GM23338 (cell line): ENCODE results near the gene VAPB. TPM values are rescaled to one million over a fixed set of nuclear protein-coding genes. Genes with fewer than 3 reads are reported as not detected.

Source experiments
- ATAC-seq: fragments of 200-7000 bp; cut with Tn5 transposase; 3 replicates; pipeline ENCODE4 v1.9.1; 2020
- DNase-seq: peaks from one replicate; pipeline ENCODE4 v3.0.0-alpha.2; 2015; ENCODE audit warnings: low spot score
- H2AFZ ChIP-seq: fragments of 200-600 bp; sonication (generic); 2 replicates; pipeline ENCODE4 v1.8.0; 2016; ENCODE audit warnings: antibody characterized with exemption, mild to moderate bottlenecking, moderate library complexity
- H3F3A ChIP-seq: fragments of 200-600 bp; sonication (generic); replicated peaks from 2 replicates; pipeline ENCODE4 v1.8.0; 2017; ENCODE audit warnings: antibody characterized with exemption, mixed run types, low read depth
- H3K27ac ChIP-seq: fragments of 200-600 bp; sonication (generic); 2 replicates; pipeline ENCODE4 v1.6.1; 2016; ENCODE audit warnings: low read depth
- H3K27me3 ChIP-seq: fragments of 200-600 bp; sonication (generic); 2 replicates; pipeline ENCODE4 v1.8.0; 2016; ENCODE audit warnings: mild to moderate bottlenecking, mixed run types, moderate library complexity; ENCODE audit not compliant: insufficient read depth
- H3K36me3 ChIP-seq: fragments of 200-600 bp; sonication (generic); 2 replicates; pipeline ENCODE4 v1.8.0; 2016; ENCODE audit warnings: mild to moderate bottlenecking; ENCODE audit not compliant: insufficient read depth
- H3K4me1 ChIP-seq: fragments of 200-600 bp; sonication (generic); 2 replicates; pipeline ENCODE4 v1.8.0; 2016; ENCODE audit warnings: mild to moderate bottlenecking, moderate library complexity; ENCODE audit not compliant: insufficient read depth
- H3K4me2 ChIP-seq: fragments of 200-600 bp; sonication (generic); 2 replicates; pipeline ENCODE4 v1.7.1; 2017; ENCODE audit warnings: mixed run types
- H3K4me3 ChIP-seq: fragments of 200-600 bp; sonication (generic); 2 replicates; pipeline ENCODE4 v1.6.1; 2016; ENCODE audit warnings: mixed run types
- H3K79me2 ChIP-seq: fragments of 200-600 bp; sonication (generic); replicated peaks from 2 replicates; pipeline ENCODE4 v1.8.0; 2017; ENCODE audit warnings: mild to moderate bottlenecking; ENCODE audit not compliant: insufficient read depth
- H3K9me2 ChIP-seq: fragments of 200-600 bp; sonication (generic); 2 replicates; pipeline ENCODE4 v1.8.0; 2017; ENCODE audit not compliant: insufficient read depth
- H4K20me1 ChIP-seq: fragments of 200-600 bp; sonication (generic); replicated peaks from 2 replicates; pipeline ENCODE4 v1.8.0; 2017; ENCODE audit warnings: mild to moderate bottlenecking; ENCODE audit not compliant: insufficient read depth
- H3K27ac Mint-ChIP-seq: 2 replicates; pipeline ENCODE4 v1.8.0; 2020; ENCODE audit warnings: inconsistent platforms, mild to moderate bottlenecking, moderate library complexity, mixed read lengths
- H3K27me3 Mint-ChIP-seq: 3 replicates; pipeline ENCODE4 v1.8.0; 2022; ENCODE audit warnings: low read depth, mild to moderate bottlenecking, moderate library complexity, mixed read lengths, inconsistent platforms; ENCODE audit not compliant: insufficient read depth, poor library complexity
- H3K36me3 Mint-ChIP-seq: 3 replicates; pipeline ENCODE4 v1.8.0; 2021; ENCODE audit warnings: low read depth, mild to moderate bottlenecking, inconsistent platforms, moderate library complexity, mixed read lengths
- H3K4me1 Mint-ChIP-seq: 3 replicates; pipeline ENCODE4 v1.8.0; 2020; ENCODE audit warnings: mild to moderate bottlenecking, inconsistent platforms, mixed read lengths
- H3K4me3 Mint-ChIP-seq: 3 replicates; pipeline ENCODE4 v1.8.0; 2021; ENCODE audit warnings: moderate library complexity, mild to moderate bottlenecking, inconsistent platforms, mixed read lengths
- H3K9me3 Mint-ChIP-seq: 3 replicates; pipeline ENCODE4 v1.8.0; 2020; ENCODE audit warnings: moderate library complexity, mild to moderate bottlenecking, inconsistent platforms, mixed read lengths
- CREB1 ChIP-seq: fragments of 250-450 bp; sonication (Bioruptor Pico); IDR thresholded peaks from 2 replicates; pipeline ENCODE4 v1.5.0; 2020; ENCODE audit warnings: low read depth, mild to moderate bottlenecking, moderate library complexity
- EZH2 ChIP-seq: fragments of 200-600 bp; sonication (generic); IDR thresholded peaks from one replicate; pipeline ENCODE4 v1.8.0; 2017; ENCODE audit warnings: antibody characterized with exemption, mild to moderate bottlenecking, low read depth; ENCODE audit not compliant: unreplicated experiment
- EZH2phosphoT487 ChIP-seq: fragments of 200-600 bp; sonication (generic); IDR thresholded peaks from one replicate; pipeline ENCODE4 v1.8.1; 2018; ENCODE audit warnings: antibody characterized with exemption; ENCODE audit not compliant: unreplicated experiment
- JUNB ChIP-seq: IDR thresholded peaks from one replicate; pipeline ENCODE4 v1.6.1; 2016; ENCODE audit warnings: antibody characterized with exemption; ENCODE audit not compliant: unreplicated experiment
- NANOG ChIP-seq: IDR thresholded peaks from 2 replicates; pipeline ENCODE4 v1.6.1; 2016; ENCODE audit warnings: antibody characterized with exemption, borderline replicate concordance
- POLR2AphosphoS5 ChIP-seq: IDR thresholded peaks from 2 replicates; pipeline ENCODE4 v1.6.1; 2016; ENCODE audit warnings: antibody characterized with exemption, low read depth
- STAT1 ChIP-seq: IDR thresholded peaks from one replicate; pipeline ENCODE4 v1.6.1; 2016; ENCODE audit warnings: antibody characterized with exemption; ENCODE audit not compliant: unreplicated experiment
- ZNF114 ChIP-seq: fragments of 250-450 bp; sonication (Bioruptor Pico); IDR thresholded peaks from 2 replicates; pipeline ENCODE4 v1.5.0; 2020; ENCODE audit warnings: mild to moderate bottlenecking, moderate library complexity
- ZNF331 ChIP-seq: fragments of 250-450 bp; sonication (Bioruptor Pico); IDR thresholded peaks from 2 replicates; pipeline ENCODE4 v1.5.0; 2020; ENCODE audit warnings: low read depth, mild to moderate bottlenecking, moderate library complexity
- polyA plus RNA-seq: library from polyadenylated mRNA; unstranded; fragments of >200 nt; fragmentation: Nextera tagmentation; extraction: Ambion mirVana; gene quantifications from 2 replicates; pipeline ENCODE4 v1.2.1, GENCODE V29; 2016
- total RNA-seq: library from RNA; depleted of rRNA; stranded (reverse); fragments of >200 nt; shearing (Covaris generic); gene quantifications from 2 replicates; pipeline ENCODE4 v1.2.3, GENCODE V29; 2014
- TF ChIP-seq, protein P1 (sequence below), 2 experiments: fragments of 200-600 bp in 1 of 2; sonication (generic) in 1 of 2; conservative IDR thresholded peaks; 2 replicates each; pipeline versions ENCODE4 v1.5.1 to v1.6.1; 2016 to 2017; ENCODE audit warnings: antibody characterized with exemption in 2 of 2, low read depth in 2 of 2, mild to moderate bottlenecking in 2 of 2, moderate library complexity in 1 of 2
- TF ChIP-seq, protein P2 (sequence below): IDR thresholded peaks from 2 replicates; pipeline ENCODE4 v1.6.1; 2016; ENCODE audit warnings: antibody characterized with exemption
- TF ChIP-seq, protein P3 (sequence below): IDR thresholded peaks from one replicate; pipeline ENCODE4 v1.6.1; 2018; ENCODE audit warnings: antibody characterized with exemption; ENCODE audit not compliant: unreplicated experiment

The VAPB gene
- total and polyA plus RNA-seq, 2 experiments from 2014 or later, result 18.8 to 22.9 TPM

DNA sequence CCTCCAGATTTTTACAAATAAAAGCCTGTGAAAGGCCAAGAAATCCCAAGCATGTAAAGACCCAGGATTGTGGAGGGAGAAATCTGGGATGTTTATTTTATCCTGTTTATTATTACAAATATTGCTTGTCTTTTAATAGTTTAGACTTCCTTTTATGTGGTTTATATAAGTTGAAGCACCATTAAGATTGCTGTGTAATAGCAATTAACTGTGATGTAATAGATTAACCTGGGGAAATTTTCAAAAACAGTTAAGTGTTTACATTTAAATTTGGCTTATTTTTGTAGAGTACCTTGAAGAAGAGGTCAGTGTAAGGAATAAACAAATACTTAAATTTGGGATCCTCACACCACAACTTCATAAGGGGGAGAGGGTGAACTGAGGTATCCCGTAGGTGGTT is 27.0 kb downstream of the VAPB start (continued):
- TF ChIP-seq, protein P1, sequence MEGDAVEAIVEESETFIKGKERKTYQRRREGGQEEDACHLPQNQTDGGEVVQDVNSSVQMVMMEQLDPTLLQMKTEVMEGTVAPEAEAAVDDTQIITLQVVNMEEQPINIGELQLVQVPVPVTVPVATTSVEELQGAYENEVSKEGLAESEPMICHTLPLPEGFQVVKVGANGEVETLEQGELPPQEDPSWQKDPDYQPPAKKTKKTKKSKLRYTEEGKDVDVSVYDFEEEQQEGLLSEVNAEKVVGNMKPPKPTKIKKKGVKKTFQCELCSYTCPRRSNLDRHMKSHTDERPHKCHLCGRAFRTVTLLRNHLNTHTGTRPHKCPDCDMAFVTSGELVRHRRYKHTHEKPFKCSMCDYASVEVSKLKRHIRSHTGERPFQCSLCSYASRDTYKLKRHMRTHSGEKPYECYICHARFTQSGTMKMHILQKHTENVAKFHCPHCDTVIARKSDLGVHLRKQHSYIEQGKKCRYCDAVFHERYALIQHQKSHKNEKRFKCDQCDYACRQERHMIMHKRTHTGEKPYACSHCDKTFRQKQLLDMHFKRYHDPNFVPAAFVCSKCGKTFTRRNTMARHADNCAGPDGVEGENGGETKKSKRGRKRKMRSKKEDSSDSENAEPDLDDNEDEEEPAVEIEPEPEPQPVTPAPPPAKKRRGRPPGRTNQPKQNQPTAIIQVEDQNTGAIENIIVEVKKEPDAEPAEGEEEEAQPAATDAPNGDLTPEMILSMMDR (conservative IDR thresholded peaks at IDR 0.05; ENCODE audit: low read depth in 2 of 2), result no peak
- TF ChIP-seq STAT1 (no peak), POLR2AphosphoS5 (no peak), EZH2 (no peak), EZH2phosphoT487 (no peak), CREB1 (CRISPR knock-in tag) (no peak), JUNB (no peak), NANOG (no peak), ZNF114 (no peak), ZNF331 (CRISPR knock-in tag) (no peak)
- TF ChIP-seq, protein P2, sequence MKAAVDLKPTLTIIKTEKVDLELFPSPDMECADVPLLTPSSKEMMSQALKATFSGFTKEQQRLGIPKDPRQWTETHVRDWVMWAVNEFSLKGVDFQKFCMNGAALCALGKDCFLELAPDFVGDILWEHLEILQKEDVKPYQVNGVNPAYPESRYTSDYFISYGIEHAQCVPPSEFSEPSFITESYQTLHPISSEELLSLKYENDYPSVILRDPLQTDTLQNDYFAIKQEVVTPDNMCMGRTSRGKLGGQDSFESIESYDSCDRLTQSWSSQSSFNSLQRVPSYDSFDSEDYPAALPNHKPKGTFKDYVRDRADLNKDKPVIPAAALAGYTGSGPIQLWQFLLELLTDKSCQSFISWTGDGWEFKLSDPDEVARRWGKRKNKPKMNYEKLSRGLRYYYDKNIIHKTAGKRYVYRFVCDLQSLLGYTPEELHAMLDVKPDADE, result no peak
- TF ChIP-seq, protein P3, sequence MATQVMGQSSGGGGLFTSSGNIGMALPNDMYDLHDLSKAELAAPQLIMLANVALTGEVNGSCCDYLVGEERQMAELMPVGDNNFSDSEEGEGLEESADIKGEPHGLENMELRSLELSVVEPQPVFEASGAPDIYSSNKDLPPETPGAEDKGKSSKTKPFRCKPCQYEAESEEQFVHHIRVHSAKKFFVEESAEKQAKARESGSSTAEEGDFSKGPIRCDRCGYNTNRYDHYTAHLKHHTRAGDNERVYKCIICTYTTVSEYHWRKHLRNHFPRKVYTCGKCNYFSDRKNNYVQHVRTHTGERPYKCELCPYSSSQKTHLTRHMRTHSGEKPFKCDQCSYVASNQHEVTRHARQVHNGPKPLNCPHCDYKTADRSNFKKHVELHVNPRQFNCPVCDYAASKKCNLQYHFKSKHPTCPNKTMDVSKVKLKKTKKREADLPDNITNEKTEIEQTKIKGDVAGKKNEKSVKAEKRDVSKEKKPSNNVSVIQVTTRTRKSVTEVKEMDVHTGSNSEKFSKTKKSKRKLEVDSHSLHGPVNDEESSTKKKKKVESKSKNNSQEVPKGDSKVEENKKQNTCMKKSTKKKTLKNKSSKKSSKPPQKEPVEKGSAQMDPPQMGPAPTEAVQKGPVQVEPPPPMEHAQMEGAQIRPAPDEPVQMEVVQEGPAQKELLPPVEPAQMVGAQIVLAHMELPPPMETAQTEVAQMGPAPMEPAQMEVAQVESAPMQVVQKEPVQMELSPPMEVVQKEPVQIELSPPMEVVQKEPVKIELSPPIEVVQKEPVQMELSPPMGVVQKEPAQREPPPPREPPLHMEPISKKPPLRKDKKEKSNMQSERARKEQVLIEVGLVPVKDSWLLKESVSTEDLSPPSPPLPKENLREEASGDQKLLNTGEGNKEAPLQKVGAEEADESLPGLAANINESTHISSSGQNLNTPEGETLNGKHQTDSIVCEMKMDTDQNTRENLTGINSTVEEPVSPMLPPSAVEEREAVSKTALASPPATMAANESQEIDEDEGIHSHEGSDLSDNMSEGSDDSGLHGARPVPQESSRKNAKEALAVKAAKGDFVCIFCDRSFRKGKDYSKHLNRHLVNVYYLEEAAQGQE, result no peak

DNA sequence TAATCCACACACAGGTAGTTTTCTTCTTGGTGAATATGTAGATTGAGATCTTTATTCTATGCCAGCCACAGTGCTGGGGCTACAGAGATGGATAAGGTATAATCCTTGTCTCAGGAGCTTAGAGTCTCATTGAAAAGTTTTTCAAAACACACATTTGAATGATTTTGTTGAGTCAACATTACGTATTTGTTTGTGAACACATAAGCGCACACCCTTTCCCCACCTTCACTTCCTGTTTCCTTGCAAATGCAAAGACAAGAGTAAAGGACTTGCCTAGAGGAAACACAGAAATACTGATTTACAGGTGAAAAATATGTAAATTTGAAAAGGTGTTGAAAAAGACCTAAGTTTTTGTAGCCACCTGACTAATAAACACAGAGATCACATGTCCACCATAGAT is 27.8 kb downstream of the VAPB start:
- peak overlapping the region; percentile 80 for H3K27ac Mint-ChIP-seq
- Histone ChIP-seq H3K79me2 (peaks cover 53% of the 10 kb centered on the region), H2AFZ (no peak overlapping the region), H3K36me3 (no peaks in the 10 kb centered on the region), H3K4me1 (peaks cover 26% of the 10 kb centered on the region), H3K27ac (peak overlapping the region; percentile 6; the same call in 1 of the 2 replicates), H3K4me3 (0 out of 2 replicates have a peak overlapping the region, but pooled peaks have one; percentile 12), H3K27me3 (no peaks in the 10 kb centered on the region), H4K20me1 (no peaks in the 10 kb centered on the region), H3F3A (no peaks in the 10 kb centered on the region), H3K9me2 (no peaks in the 10 kb centered on the region), H3K4me2 (peak overlapping the region; percentile 53)
- ATAC-seq, result no peak
- H3K36me3 Mint-ChIP-seq, result peaks cover 40% of the 10 kb centered on the region
- peaks cover 37% of the 10 kb centered on the region for H3K4me1 Mint-ChIP-seq
- peaks cover 18% of the 10 kb centered on the region for H3K9me3 Mint-ChIP-seq
- peak overlapping the region; percentile 19; the same call in 2 of the 3 replicates for H3K4me3 Mint-ChIP-seq
- no peaks in the 10 kb centered on the region for H3K27me3 Mint-ChIP-seq
- no peak for DNase-seq
- TF ChIP-seq, protein P1 (conservative IDR thresholded peaks at IDR 0.05; ENCODE audit: low read depth in 2 of 2), result no peak
- TF ChIP-seq NANOG (no peak), ZNF331 (CRISPR knock-in tag) (no peak), JUNB (no peak), EZH2phosphoT487 (no peak), STAT1 (no peak)
- TF ChIP-seq, protein P3, result no peak
